A549 (cell line): ENCODE data around the gene PLA1A. TPM values are rescaled to one million over a fixed set of nuclear protein-coding genes. Genes with fewer than 3 reads are reported as not detected.
A peak's percentile ranks its signal among the peaks of the same experiment; 100 is the strongest.
"Not testable (repeated sequence)": the region's sequence is repeated elsewhere in the genome, so short reads cannot be mapped to it uniquely, and the experiment has no call there.

Source experiments
- ATAC-seq, 2 experiments: fragments of 200-7000 bp in 1 of 2; fragments of >200 bp in 1 of 2; cut with Nextera tagmentation in 1 of 2; cut with Tn5 transposase in 1 of 2; 3 replicates each; pipeline versions ENCODE4 v1.8.0 to v1.9.1; 2018 to 2020; ENCODE audit warnings: mild to moderate bottlenecking in 1 of 2, moderate library complexity in 1 of 2
- CTCF ChIA-PET: fragments of 300-600 bp; sonication (Branson Sonifier 250); formaldehyde crosslinking; extraction: SDS; loops from one replicate; lab custom pipeline; 2021; ENCODE audit warnings: antibody characterized with exemption, inconsistent platforms; lab: Yijun Ruan, JAX
- POLR2A ChIA-PET: fragments of 350-600 bp; formaldehyde crosslinking; extraction: SDS; loops from one replicate; lab custom pipeline; 2021; ENCODE audit warnings: antibody characterized with exemption, inconsistent platforms; lab: Yijun Ruan, JAX
- DNase-seq, 2 experiments: peaks; one replicate each; pipeline versions ENCODE4 v3.0.0 to v3.0.0-alpha.2; 2011 to 2016; ENCODE audit warnings: low read depth in 1 of 2, low spot score in 1 of 2
- FAIRE-seq: peaks from 2 replicates; lab custom pipeline; 2011; peaks lifted over from hg19 to GRCh38; lab: Jason Lieb, UNC
- H3K27ac ChIP-seq, 2 experiments: fragments of >200 bp; sonication (Bioruptor Twin); formaldehyde crosslinking; 3 replicates each; pipeline ENCODE4 v1.5.1; 2016 to 2017
- H3K4me1 ChIP-seq: fragments of >200 bp; sonication (Bioruptor Twin); formaldehyde crosslinking; 3 replicates; pipeline ENCODE4 v1.6.1; 2016
- H3K4me2 ChIP-seq: fragments of >200 bp; sonication (Bioruptor Twin); formaldehyde crosslinking; 3 replicates; pipeline ENCODE4 v1.6.1; 2016
- H3K4me3 ChIP-seq: fragments of >200 bp; sonication (Bioruptor Twin); formaldehyde crosslinking; 3 replicates; pipeline ENCODE4 v1.5.1; 2016
- H3K9me3 ChIP-seq: fragments of >200 bp; sonication (Bioruptor Twin); formaldehyde crosslinking; 3 replicates; pipeline ENCODE4 v1.6.1; 2016
- CHD4 ChIP-seq: fragments of 200-600 bp; sonication (generic); IDR thresholded peaks from 2 replicates; pipeline ENCODE4 v1.6.1; 2016; ENCODE audit warnings: antibody characterized with exemption, mild to moderate bottlenecking, borderline replicate concordance
- HDAC2 ChIP-seq: fragments of 200-600 bp; sonication (generic); IDR thresholded peaks from 2 replicates; pipeline ENCODE4 v1.6.1; 2016
- NPAS2 ChIP-seq: fragments of 250-450 bp; sonication (Bioruptor Pico); IDR thresholded peaks from 2 replicates; pipeline ENCODE4 v1.8.0; 2022; ENCODE audit warnings: mild to moderate bottlenecking, moderate library complexity, borderline replicate concordance
- PBX3 ChIP-seq: IDR thresholded peaks from 2 replicates; pipeline ENCODE4 v1.6.1; 2012
- RAD21 ChIP-seq, 2 experiments: fragments of >200 bp in 1 of 2; sonication (Bioruptor Twin) in 1 of 2; formaldehyde crosslinking in 1 of 2; IDR thresholded peaks in 1 of 2; conservative IDR thresholded peaks in 1 of 2; 2 replicates in 1 of 2; 3 replicates in 1 of 2; pipeline ENCODE4 v1.6.1; 2012 to 2018; ENCODE audit warnings: inconsistent platforms in 1 of 2
- SMC3 ChIP-seq: fragments of >200 bp; sonication (Bioruptor Twin); formaldehyde crosslinking; IDR thresholded peaks from 3 replicates; pipeline ENCODE4 v1.6.1; 2018; ENCODE audit warnings: inconsistent platforms
- ZFP36 ChIP-seq: fragments of 450-650 bp; IDR thresholded peaks from 2 replicates; pipeline ENCODE4 v1.6.1; 2014; ENCODE audit warnings: borderline replicate concordance; ENCODE audit not compliant: partially characterized antibody
- ZNF302 ChIP-seq: fragments of 250-450 bp; sonication (Bioruptor Pico); IDR thresholded peaks from 2 replicates; pipeline ENCODE4 v1.9.0; 2021; ENCODE audit warnings: inconsistent platforms, mild to moderate bottlenecking, moderate library complexity
- WGBS: methylation state at CpG from one replicate; pipeline ENCODE4 v1.1.6; 2017; ENCODE audit errors: missing lambda C conversion rate; 5-methylcytosine and 5-hydroxymethylcytosine counted together
- polyA plus RNA-seq, 4 experiments: library from polyadenylated mRNA; depleted of rRNA in 3 of 4; stranded (reverse); fragments of >200 nt; fragmentation: RNase III in 1 of 4; extraction: RNeasy Plus Mini Kit Qiagen cat#74134 plus additional on column Dnase treatment in 1 of 4; gene quantifications; 2 replicates in 3 of 4; 3 replicates in 1 of 4; pipeline ENCODE4 v1.2.3, GENCODE V29; 2011 to 2017
- TF ChIP-seq, protein P1 (sequence below): fragments of 200-600 bp; sonication (generic); IDR thresholded peaks from 2 replicates; pipeline ENCODE4 v1.6.1; 2016; ENCODE audit warnings: antibody characterized with exemption, mild to moderate bottlenecking, moderate library complexity
- TF ChIP-seq, protein P2 (sequence below): fragments of 250-450 bp; sonication (Bioruptor Pico); IDR thresholded peaks from 2 replicates; pipeline ENCODE4 v1.5.0; 2020; ENCODE audit warnings: low read depth, mild to moderate bottlenecking, moderate library complexity
- TF ChIP-seq, protein P3 (sequence below): fragments of 150-350 bp; IDR thresholded peaks from 2 replicates; pipeline ENCODE4 v1.6.1; 2014; ENCODE audit warnings: low read depth, mild to moderate bottlenecking, low read length

The PLA1A gene
- polyA plus RNA-seq, 2 of the 4 experiments (the other 2 are of a cell fraction): 0.17 to 0.18 TPM

- 0 out of 2 replicates have a peak, but pooled peaks have one; percentile 2 for TF ChIP-seq PBX3
- TF ChIP-seq, all 56 proteins: peak for 8
Measured at GRCh38 chr3:119676771-119677640, 79.3 kb downstream of the PLA1A start, which contains the start of gene COX17 (continued).

- TF ChIP-seq, protein P1, sequence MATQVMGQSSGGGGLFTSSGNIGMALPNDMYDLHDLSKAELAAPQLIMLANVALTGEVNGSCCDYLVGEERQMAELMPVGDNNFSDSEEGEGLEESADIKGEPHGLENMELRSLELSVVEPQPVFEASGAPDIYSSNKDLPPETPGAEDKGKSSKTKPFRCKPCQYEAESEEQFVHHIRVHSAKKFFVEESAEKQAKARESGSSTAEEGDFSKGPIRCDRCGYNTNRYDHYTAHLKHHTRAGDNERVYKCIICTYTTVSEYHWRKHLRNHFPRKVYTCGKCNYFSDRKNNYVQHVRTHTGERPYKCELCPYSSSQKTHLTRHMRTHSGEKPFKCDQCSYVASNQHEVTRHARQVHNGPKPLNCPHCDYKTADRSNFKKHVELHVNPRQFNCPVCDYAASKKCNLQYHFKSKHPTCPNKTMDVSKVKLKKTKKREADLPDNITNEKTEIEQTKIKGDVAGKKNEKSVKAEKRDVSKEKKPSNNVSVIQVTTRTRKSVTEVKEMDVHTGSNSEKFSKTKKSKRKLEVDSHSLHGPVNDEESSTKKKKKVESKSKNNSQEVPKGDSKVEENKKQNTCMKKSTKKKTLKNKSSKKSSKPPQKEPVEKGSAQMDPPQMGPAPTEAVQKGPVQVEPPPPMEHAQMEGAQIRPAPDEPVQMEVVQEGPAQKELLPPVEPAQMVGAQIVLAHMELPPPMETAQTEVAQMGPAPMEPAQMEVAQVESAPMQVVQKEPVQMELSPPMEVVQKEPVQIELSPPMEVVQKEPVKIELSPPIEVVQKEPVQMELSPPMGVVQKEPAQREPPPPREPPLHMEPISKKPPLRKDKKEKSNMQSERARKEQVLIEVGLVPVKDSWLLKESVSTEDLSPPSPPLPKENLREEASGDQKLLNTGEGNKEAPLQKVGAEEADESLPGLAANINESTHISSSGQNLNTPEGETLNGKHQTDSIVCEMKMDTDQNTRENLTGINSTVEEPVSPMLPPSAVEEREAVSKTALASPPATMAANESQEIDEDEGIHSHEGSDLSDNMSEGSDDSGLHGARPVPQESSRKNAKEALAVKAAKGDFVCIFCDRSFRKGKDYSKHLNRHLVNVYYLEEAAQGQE: no peak
- TF ChIP-seq CHD4 (no peak), RAD21 (conservative IDR thresholded peaks at IDR 0.05 in 1 of 2, IDR thresholded peaks at IDR 0.05 in 1 of 2) (no peak), SMC3 (no peak), ZNF302 (CRISPR knock-in tag) (no peak), ZFP36 (no peak), HDAC2 (no peak), NPAS2 (no peak)
- TF ChIP-seq, protein P2, sequence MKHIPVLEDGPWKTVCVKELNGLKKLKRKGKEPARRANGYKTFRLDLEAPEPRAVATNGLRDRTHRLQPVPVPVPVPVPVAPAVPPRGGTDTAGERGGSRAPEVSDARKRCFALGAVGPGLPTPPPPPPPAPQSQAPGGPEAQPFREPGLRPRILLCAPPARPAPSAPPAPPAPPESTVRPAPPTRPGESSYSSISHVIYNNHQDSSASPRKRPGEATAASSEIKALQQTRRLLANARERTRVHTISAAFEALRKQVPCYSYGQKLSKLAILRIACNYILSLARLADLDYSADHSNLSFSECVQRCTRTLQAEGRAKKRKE (CRISPR knock-in tag): no peak
- TF ChIP-seq, protein P3, sequence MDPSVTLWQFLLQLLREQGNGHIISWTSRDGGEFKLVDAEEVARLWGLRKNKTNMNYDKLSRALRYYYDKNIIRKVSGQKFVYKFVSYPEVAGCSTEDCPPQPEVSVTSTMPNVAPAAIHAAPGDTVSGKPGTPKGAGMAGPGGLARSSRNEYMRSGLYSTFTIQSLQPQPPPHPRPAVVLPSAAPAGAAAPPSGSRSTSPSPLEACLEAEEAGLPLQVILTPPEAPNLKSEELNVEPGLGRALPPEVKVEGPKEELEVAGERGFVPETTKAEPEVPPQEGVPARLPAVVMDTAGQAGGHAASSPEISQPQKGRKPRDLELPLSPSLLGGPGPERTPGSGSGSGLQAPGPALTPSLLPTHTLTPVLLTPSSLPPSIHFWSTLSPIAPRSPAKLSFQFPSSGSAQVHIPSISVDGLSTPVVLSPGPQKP: no peak
- Histone ChIP-seq H3K4me1 (peaks cover 14% of the 10 kb centered on the region; the same call in 2 of the 3 replicates), H3K9me3 (no peaks in the 10 kb centered on the region), H3K4me3 (peak overlapping the region; percentile 70), H3K27ac (peak overlapping the region; percentile 81 to 86), H3K4me2 (peak overlapping the region; percentile 73)
- DNase-seq: no peak
- no peak for FAIRE-seq
- CTCF ChIA-PET: interaction anchor here (1.1 kb wide), 1 partner anchor 402 kb away, joined by 4 read pairs; no protein-coding TSS in a partner anchor
- POLR2A ChIA-PET: interaction anchor here (1.0 to 1.2 kb wide), 2 partner anchors 98 to 179 kb away, joined by 3 to 8 read pairs; partner anchors contain the start of gene TIMMDC1
- 14% methylated on average over 6 of the region's 6 CpGs for WGBS
- peak; percentile 2 to 3; a peak in 2 of 6 replicates for ATAC-seq
Measured at GRCh38 chr3:119677641-119677934, 79.9 kb downstream of the PLA1A start.

GRCh38 chr3:119678209-119678608, 80.5 kb downstream of the PLA1A start:
- DNase-seq, ATAC-seq, H3K27ac ChIP-seq, POLR2A ChIA-PET, H3K4me3 ChIP-seq, H3K9me3 ChIP-seq, CTCF ChIA-PET, FAIRE-seq: not testable (repeated sequence)
- H3K4me2 ChIP-seq: peak overlapping the region; percentile 73; the same call in 1 of the 3 replicates
- peaks cover 14% of the 10 kb centered on the region; the same call in 2 of the 3 replicates for H3K4me1 ChIP-seq
- 95% methylated on average over 10 of the region's 10 CpGs for WGBS

Other genes with a start within 250 kb of the PLA1A start
- 21.9 and 38.9 TPM in 2 replicates for gene TMEM39A, start 134.3 kb upstream of the PLA1A start, polyA plus RNA-seq (2011; rRNA removed)
- 13.9 to 16.9 TPM (median 15.7 TPM) in 3 replicates for gene TMEM39A, start 134.3 kb upstream of the PLA1A start, polyA plus RNA-seq (2017; fragmentation: RNase III; extraction: RNeasy Plus Mini Kit Qiagen cat#74134 plus additional on column Dnase treatment)
- 19.2 and 19.4 TPM in 2 replicates for gene POGLUT1, start 128.9 kb upstream of the PLA1A start, polyA plus RNA-seq (2011; rRNA removed)
- 10.2 to 11.4 TPM (median 11.4 TPM) in 3 replicates for gene POGLUT1, start 128.9 kb upstream of the PLA1A start, polyA plus RNA-seq (2017; fragmentation: RNase III; extraction: RNeasy Plus Mini Kit Qiagen cat#74134 plus additional on column Dnase treatment)
- gene TIMMDC1, start 99.3 kb upstream of the PLA1A start, polyA plus RNA-seq (2011; rRNA removed): 127 and 135 TPM in 2 replicates
- gene TIMMDC1, start 99.3 kb upstream of the PLA1A start, polyA plus RNA-seq (2017; fragmentation: RNase III; extraction: RNeasy Plus Mini Kit Qiagen cat#74134 plus additional on column Dnase treatment): 89.8 to 97.0 TPM (median 90.1 TPM) in 3 replicates
- gene CD80, start 38.3 kb upstream of the PLA1A start, polyA plus RNA-seq (2011; rRNA removed): 0.08 TPM in 1 of 2 replicates, not detected in the other
- gene CD80, start 38.3 kb upstream of the PLA1A start, polyA plus RNA-seq (2017; fragmentation: RNase III; extraction: RNeasy Plus Mini Kit Qiagen cat#74134 plus additional on column Dnase treatment): not detected in 3 replicates
- gene ADPRH, start 18.4 kb upstream of the PLA1A start, polyA plus RNA-seq (2011; rRNA removed): 3.7 and 4.1 TPM in 2 replicates
- 3.3 to 4.2 TPM (median 3.8 TPM) in 3 replicates for gene ADPRH, start 18.4 kb upstream of the PLA1A start, polyA plus RNA-seq (2017; fragmentation: RNase III; extraction: RNeasy Plus Mini Kit Qiagen cat#74134 plus additional on column Dnase treatment)
- gene POPDC2, start 62.7 kb downstream of the PLA1A start, polyA plus RNA-seq (2011; rRNA removed): 0.62 and 1.0 TPM in 2 replicates
- 0.17 to 0.74 TPM (median 0.54 TPM) in 3 replicates for gene POPDC2, start 62.7 kb downstream of the PLA1A start, polyA plus RNA-seq (2017; fragmentation: RNase III; extraction: RNeasy Plus Mini Kit Qiagen cat#74134 plus additional on column Dnase treatment)
- gene COX17, start 79.5 kb downstream of the PLA1A start, polyA plus RNA-seq (2011; rRNA removed): 75.7 and 79.0 TPM in 2 replicates
- 149 to 157 TPM (median 151 TPM) in 3 replicates for gene COX17, start 79.5 kb downstream of the PLA1A start, polyA plus RNA-seq (2017; fragmentation: RNase III; extraction: RNeasy Plus Mini Kit Qiagen cat#74134 plus additional on column Dnase treatment)
- 1.1 and 1.2 TPM in 2 replicates for gene CFAP91, start 105.1 kb downstream of the PLA1A start, polyA plus RNA-seq (2011; rRNA removed)
- gene CFAP91, start 105.1 kb downstream of the PLA1A start, polyA plus RNA-seq (2017; fragmentation: RNase III; extraction: RNeasy Plus Mini Kit Qiagen cat#74134 plus additional on column Dnase treatment): 0.41 to 0.52 TPM (median 0.45 TPM) in 3 replicates
- gene NR1I2, start 184.2 kb downstream of the PLA1A start, polyA plus RNA-seq (2011; rRNA removed): 0.03 TPM in 1 of 2 replicates, not detected in the other
- 0.05 TPM in 1 of 3 replicates, not detected in the others for gene NR1I2, start 184.2 kb downstream of the PLA1A start, polyA plus RNA-seq (2017; fragmentation: RNase III; extraction: RNeasy Plus Mini Kit Qiagen cat#74134 plus additional on column Dnase treatment)